Measurements from ENCODE around the gene CCHCR1. TPM values are rescaled to one million over a fixed set of nuclear protein-coding genes. Genes with fewer than 3 reads are reported as not detected.
"Not testable (repeated sequence)": the region's sequence is repeated elsewhere in the genome, so short reads cannot be mapped to it uniquely, and the experiment has no call there.

Gene CCHCR1
- total RNA-seq, 2 donors from 2014 or later, result 15.6 to 28.7 TPM

DNA sequence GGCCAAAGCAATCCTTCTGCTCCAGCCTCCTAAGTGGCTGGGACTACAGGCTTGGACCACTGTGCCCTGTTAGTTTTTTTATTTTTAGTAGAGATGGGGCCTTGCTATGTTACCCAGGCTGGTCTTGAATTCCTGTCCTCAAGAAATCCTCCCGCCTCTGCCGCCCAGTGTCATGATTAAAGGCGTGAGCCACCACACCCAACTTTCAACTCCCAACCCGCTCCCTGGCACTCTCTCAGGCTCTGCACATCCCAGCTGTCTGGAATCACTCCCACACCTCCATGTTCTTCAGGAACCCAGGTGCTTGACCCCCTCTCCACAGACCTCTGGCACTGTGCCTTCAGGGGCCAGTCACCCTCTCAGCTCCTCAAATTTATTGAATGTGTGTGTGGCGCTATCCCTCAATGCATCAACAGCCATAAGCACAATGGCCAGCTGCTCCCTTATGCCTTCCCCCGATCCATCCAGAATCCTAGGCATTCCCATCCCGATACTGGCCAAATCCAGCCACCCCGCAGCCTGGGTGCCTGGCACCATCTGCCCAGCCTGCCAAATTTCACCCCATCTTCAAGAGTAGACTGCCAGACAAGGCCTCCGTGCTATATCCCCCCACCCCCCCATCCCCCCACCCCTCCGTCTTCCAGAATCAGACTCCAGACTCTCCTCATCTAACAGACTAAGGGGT is 13.5 kb upstream of the CCHCR1 start:
- Histone ChIP-seq H3K4me1 (peaks cover 33% of the 10 kb centered on the region), H3K9me3 (no peaks in the 10 kb centered on the region), H3K36me3 (replicated peaks in 1 of 2; ENCODE audit: insufficient read depth in 1 of 2, low read depth in 2 of 2) (no peaks in the 10 kb centered on the region), H3K27me3 (no peaks in the 10 kb centered on the region), H3K4me3 (no peak overlapping the region), H3K27ac (no peak overlapping the region)
- DNase-seq, result no peak
- TF ChIP-seq CTCF (IDR thresholded peaks at IDR 0.05) (no peak), POLR2A (IDR thresholded peaks at IDR 0.05) (no peak)
- ATAC-seq, result no peak
- intact Hi-C loops (cut with DNase I), result no loop called here
- WGBS, 2 donors, result 92 to 94% methylated on average over 8 to 10 of the region's 10 CpGs

GRCh38 chr6:31170600-31170881 is 12.9 kb upstream of the CCHCR1 start, which contains the start of gene POU5F1:
TSS of gene POU5F1 (minus strand) at chr6:31170682. CDS start at chr6:31170620, 62 bp downstream.
- no peak for TF ChIP-seq CTCF (IDR thresholded peaks at IDR 0.05)
- TF ChIP-seq POLR2A (IDR thresholded peaks at IDR 0.05), result no peak
- intact Hi-C loops (cut with DNase I), result no loop called here
- Histone ChIP-seq H3K27ac (no peak within 1 kb of the TSS), H3K4me1 (peaks cover 27% of the 10 kb centered on the region), H3K4me3 (no peak within 1 kb of the TSS), H3K27me3 (no peaks in the 10 kb centered on the region), H3K9me3 (no peaks in the 10 kb centered on the region), H3K36me3 (replicated peaks in 1 of 2; ENCODE audit: insufficient read depth in 1 of 2, low read depth in 2 of 2) (no peaks in the 10 kb centered on the region)
- WGBS, 2 donors, result 64 to 86% methylated on average over 4 to 5 of the region's 9 CpGs
- DNase-seq, result no peak
- no peak for ATAC-seq

DNA sequence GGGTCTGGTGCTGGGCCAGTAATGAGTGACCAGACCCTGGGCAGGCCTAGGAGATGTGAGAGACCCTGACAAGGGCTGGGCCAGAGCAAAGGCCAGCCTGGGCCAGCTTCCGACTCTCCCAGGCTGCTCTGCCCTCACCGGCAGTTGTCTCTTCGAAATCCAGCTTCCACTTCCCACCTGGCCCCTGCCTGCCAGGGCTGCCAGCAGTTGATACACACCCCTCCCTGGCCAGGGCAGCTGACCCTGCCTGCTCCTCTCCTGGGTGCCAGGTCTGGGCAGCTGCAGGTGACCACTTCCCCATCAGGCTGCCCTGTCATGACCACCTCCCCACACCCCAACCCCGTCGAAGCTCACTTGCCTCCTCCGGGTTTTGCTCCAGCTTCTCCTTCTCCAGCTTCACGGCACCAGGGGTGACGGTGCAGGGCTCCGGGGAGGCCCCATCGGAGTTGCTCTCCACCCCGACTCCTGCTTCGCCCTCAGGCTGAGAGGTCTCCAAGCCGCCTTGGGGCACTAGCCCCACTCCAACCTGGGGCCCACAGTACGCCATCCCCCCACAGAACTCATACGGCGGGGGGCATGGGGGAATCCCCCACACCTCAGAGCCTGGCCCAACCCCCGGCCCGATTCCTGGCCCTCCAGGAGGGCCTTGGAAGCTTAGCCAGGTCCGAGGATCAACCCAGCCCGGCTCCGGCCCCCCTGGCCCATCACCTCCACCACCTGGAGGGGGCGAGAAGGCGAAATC is 12.4 kb upstream of the CCHCR1 start:
- DNase-seq; H3K27me3 ChIP-seq; ATAC-seq; H3K9me3 ChIP-seq; intact Hi-C loops (cut with DNase I); H3K36me3 ChIP-seq (replicated peaks in 1 of 2; ENCODE audit: insufficient read depth in 1 of 2, low read depth in 2 of 2); H3K4me3 ChIP-seq; H3K27ac ChIP-seq: not testable (repeated sequence)
- peaks cover 22% of the 10 kb centered on the region for H3K4me1 ChIP-seq
- 57 to 74% methylated on average over 5 to 9 of the region's 23 CpGs for WGBS, 2 donors

DNA sequence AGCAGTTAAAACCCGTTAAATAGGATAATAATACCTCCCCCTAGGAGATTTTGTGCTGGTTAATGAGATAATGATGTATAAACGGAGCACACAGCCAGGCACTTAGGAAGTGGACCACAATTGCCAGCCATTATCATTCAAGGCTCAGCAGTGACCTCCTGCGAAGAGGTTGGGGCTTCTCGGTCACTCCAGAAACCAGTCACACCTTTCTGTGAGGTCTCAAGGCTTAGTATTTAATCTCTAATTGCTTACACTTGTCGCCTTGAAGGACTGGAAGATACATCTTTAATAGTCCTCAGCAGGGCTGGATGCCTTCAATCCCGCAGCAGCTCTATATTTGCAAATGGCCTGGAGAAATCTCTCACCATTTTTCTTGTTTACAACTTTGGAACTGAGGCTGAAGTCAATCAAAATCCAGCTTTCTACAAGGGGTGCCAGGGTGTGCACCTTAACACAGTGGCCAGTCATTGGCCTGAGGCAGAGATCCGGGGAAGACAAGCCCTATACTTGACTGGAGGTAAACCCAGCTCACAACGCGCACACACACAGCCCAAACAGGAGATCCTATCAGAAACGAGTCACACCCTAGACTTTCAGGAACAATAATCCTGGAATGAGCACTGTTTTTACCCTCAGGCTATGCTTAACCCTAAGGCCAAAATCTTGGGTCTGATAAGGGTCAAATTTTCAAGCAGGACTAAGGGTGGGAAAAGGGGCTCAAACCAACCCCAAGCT is 11.7 kb upstream of the CCHCR1 start:
- H3K36me3 ChIP-seq (replicated peaks in 1 of 2; ENCODE audit: insufficient read depth in 1 of 2, low read depth in 2 of 2), result peaks cover 0 to 2% of the 10 kb centered on the region in 2 donors
- ATAC-seq (no peak), DNase-seq (no peak)
- peaks cover 15% of the 10 kb centered on the region for H3K4me1 ChIP-seq
- intact Hi-C loops (cut with DNase I), result no loop called here
- no peak for TF ChIP-seq CTCF (IDR thresholded peaks at IDR 0.05)
- no peak for TF ChIP-seq POLR2A (IDR thresholded peaks at IDR 0.05)
- WGBS, 2 donors, result 77 to 82% methylated on average over 10 of the region's 10 CpGs
- H3K27me3 ChIP-seq, result no peaks in the 10 kb centered on the region
- H3K27ac ChIP-seq, result no peak overlapping the region
- H3K9me3 ChIP-seq, result no peaks in the 10 kb centered on the region
- H3K4me3 ChIP-seq, result no peak overlapping the region

DNA sequence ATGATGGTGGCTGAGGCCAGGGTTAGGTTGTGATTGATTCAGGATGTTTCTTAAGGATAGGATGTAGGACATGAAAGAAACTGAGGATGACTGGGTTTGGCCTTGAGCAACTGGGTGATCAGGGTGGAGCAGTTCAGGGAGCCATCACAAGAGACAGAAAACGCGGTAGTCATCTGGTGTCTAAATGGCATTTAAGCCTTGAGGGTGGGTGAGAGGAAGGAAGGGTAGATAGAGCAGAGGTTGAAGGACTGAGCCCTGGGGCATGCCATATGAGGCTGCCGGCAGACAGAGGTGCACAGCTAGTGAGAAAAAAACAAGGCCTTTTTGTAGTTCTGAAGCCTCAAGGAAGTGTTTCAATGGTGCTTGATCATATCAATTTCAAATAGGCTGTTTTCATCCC is 11.0 kb upstream of the CCHCR1 start:
- DNase-seq, result no peak
- intact Hi-C loops (cut with DNase I), result no loop called here
- H3K9me3 ChIP-seq, result no peaks in the 10 kb centered on the region
- H3K36me3 ChIP-seq (replicated peaks in 1 of 2; ENCODE audit: insufficient read depth in 1 of 2, low read depth in 2 of 2), result peaks cover 0 to 2% of the 10 kb centered on the region in 2 donors
- TF ChIP-seq POLR2A (IDR thresholded peaks at IDR 0.05), result no peak
- TF ChIP-seq CTCF (IDR thresholded peaks at IDR 0.05), result no peak
- WGBS, 2 donors, result 79 to 90% methylated on average over 3 of the region's 3 CpGs
- no peak for ATAC-seq
- no peak overlapping the region for H3K4me3 ChIP-seq
- no peak overlapping the region for H3K27ac ChIP-seq
- H3K27me3 ChIP-seq, result no peaks in the 10 kb centered on the region
- peaks cover 15% of the 10 kb centered on the region for H3K4me1 ChIP-seq

Measured in body of pancreas (tissue), 4 donors.